ENCODE data around the gene CRHR1.

GRCh38 chr17:45800816-45801215, 16.7 kb downstream of the CRHR1 start:
- no peak for TF ChIP-seq CTCF (conservative IDR thresholded peaks at IDR 0.05)
- no peak for TF ChIP-seq EZH2 (IDR thresholded peaks at IDR 0.05; ENCODE audit: low read depth)
